Fibroblast of lung (primary cell): Measurements from ENCODE around the gene ASIC4. TPM values are rescaled to one million over a fixed set of nuclear protein-coding genes. Genes with fewer than 3 reads are reported as not detected.

ENCODE experiments used
- DNase-seq, 2 donors: peaks; one replicate each; pipeline versions ENCODE4 v3.0.0 to v3.0.0-alpha.2; 2010; ENCODE audit warnings: low read depth in 2 of 2
- H2AFZ ChIP-seq: 2 replicates; pipeline ENCODE4 v1.5.1; 2012; ENCODE audit warnings: low read length, control low read depth, inconsistent platforms
- H3K27ac ChIP-seq: 2 replicates; pipeline ENCODE4 v1.5.1; 2011; ENCODE audit warnings: low read length, control low read depth; ENCODE audit not compliant: insufficient read depth
- H3K27me3 ChIP-seq: 2 replicates; pipeline ENCODE4 v1.5.1; 2011; ENCODE audit warnings: mild to moderate bottlenecking, low read length; ENCODE audit not compliant: control insufficient read depth, insufficient read depth
- H3K36me3 ChIP-seq: 2 replicates; pipeline ENCODE4 v1.5.1; 2011; ENCODE audit warnings: low read length; ENCODE audit not compliant: control insufficient read depth, insufficient read depth
- H3K4me1 ChIP-seq: 2 replicates; pipeline ENCODE4 v1.5.1; 2011; ENCODE audit warnings: low read length; ENCODE audit not compliant: control insufficient read depth, insufficient read depth; ENCODE audit errors: extremely low read depth
- H3K4me2 ChIP-seq: 2 replicates; pipeline ENCODE4 v1.5.1; 2011; ENCODE audit warnings: low read length, control low read depth; ENCODE audit not compliant: insufficient read depth; ENCODE audit errors: extremely low read depth
- H3K4me3 ChIP-seq, 4 experiments: fragments of 200-600 bp in 1 of 4; sonication (generic) in 1 of 4; replicated peaks in 1 of 4; 2 replicates each; pipeline ENCODE4 v1.5.1; 2011 to 2016; ENCODE audit warnings: low read length in 4 of 4, low read depth in 3 of 4, mild to moderate bottlenecking in 3 of 4, control low read depth in 2 of 4, inconsistent platforms in 1 of 4, mixed read lengths in 1 of 4; ENCODE audit not compliant: insufficient read depth in 1 of 4; ENCODE audit errors: control extremely low read depth in 1 of 4
- H3K79me2 ChIP-seq: 2 replicates; pipeline ENCODE4 v1.5.1; 2012; ENCODE audit warnings: mild to moderate bottlenecking, low read length, inconsistent platforms; ENCODE audit not compliant: control insufficient read depth, insufficient read depth
- H3K9ac ChIP-seq: 2 replicates; pipeline ENCODE4 v1.5.1; 2011; ENCODE audit warnings: mild to moderate bottlenecking, low read length, control low read depth; ENCODE audit not compliant: insufficient read depth
- H3K9me3 ChIP-seq: 2 replicates; pipeline ENCODE4 v1.5.1; 2012; ENCODE audit warnings: low read depth, low read length; ENCODE audit not compliant: control insufficient read depth, insufficient read depth
- H4K20me1 ChIP-seq: 2 replicates; pipeline ENCODE4 v1.5.1; 2011; ENCODE audit warnings: low read length; ENCODE audit not compliant: control insufficient read depth, insufficient read depth; ENCODE audit errors: extremely low read depth
- CTCF ChIP-seq, 2 donors: IDR thresholded peaks in 1 of 2; conservative IDR thresholded peaks in 1 of 2; 1 replicate in 1 of 2; 2 replicates in 1 of 2; pipeline ENCODE4 v1.5.1; 2011 to 2012; ENCODE audit warnings: low read length in 2 of 2, control low read depth in 1 of 2, inconsistent platforms in 1 of 2, low read depth in 1 of 2, mild to moderate bottlenecking in 1 of 2
- EZH2 ChIP-seq: IDR thresholded peaks from 2 replicates; pipeline ENCODE4 v1.5.1; 2012; ENCODE audit warnings: low read length, control low read depth, mild to moderate bottlenecking; ENCODE audit errors: missing control alignments
- polyA plus RNA-seq, 2 donors: library from polyadenylated mRNA; depleted of rRNA in 1 of 2; stranded (reverse) in 1 of 2; unstranded in 1 of 2; fragments of >200 nt; gene quantifications; 2 replicates each; pipeline ENCODE4 v1.2.1, GENCODE V29; 2011 to 2012; ENCODE audit warnings: missing spikeins in 1 of 2
- total RNA-seq: library from RNA; depleted of rRNA; stranded (reverse); fragments of >200 nt; gene quantifications from 2 replicates; pipeline ENCODE4 v1.2.1, GENCODE V29; 2014

Gene ASIC4
- total and polyA plus RNA-seq, 2 donors (not counting 1 experiment from before 2014, with no cell fraction given): 0.33 TPM; not detected in 1

- Histone ChIP-seq H3K4me3 (no peak overlapping the region), H3K4me2 (no peak overlapping the region), H3K9ac (no peak overlapping the region), H3K4me1 (peaks cover 7% of the 10 kb centered on the region), H3K79me2 (no peaks in the 10 kb centered on the region), H3K27ac (no peak overlapping the region), H3K9me3 (no peaks in the 10 kb centered on the region), H4K20me1 (no peaks in the 10 kb centered on the region), H3K36me3 (peaks cover 6% of the 10 kb centered on the region), H3K27me3 (no peaks in the 10 kb centered on the region), H2AFZ (no peak overlapping the region)
- no peak for TF ChIP-seq CTCF (conservative IDR thresholded peaks at IDR 0.05 in 1 of 2, IDR thresholded peaks at IDR 0.05 in 1 of 2; ENCODE audit: low read depth in 1 of 2, low read length in 2 of 2)
- TF ChIP-seq EZH2: no peak
- DNase-seq: no peak
These were observed 41.6 kb upstream of the ASIC4 start for GRCh38 chr2:219472629-219473187.

GRCh38 chr2:219473511-219473910 lies 40.8 kb upstream of the ASIC4 start:
- Histone ChIP-seq H3K9me3 (no peaks in the 10 kb centered on the region), H3K4me1 (peaks cover 7% of the 10 kb centered on the region), H2AFZ (no peak overlapping the region), H3K36me3 (peaks cover 6% of the 10 kb centered on the region), H3K27me3 (no peaks in the 10 kb centered on the region), H3K27ac (no peak overlapping the region), H3K4me2 (no peak overlapping the region), H3K79me2 (no peaks in the 10 kb centered on the region), H3K9ac (no peak overlapping the region), H4K20me1 (no peaks in the 10 kb centered on the region), H3K4me3 (no peak overlapping the region)
- TF ChIP-seq EZH2 (no peak), CTCF (conservative IDR thresholded peaks at IDR 0.05 in 1 of 2, IDR thresholded peaks at IDR 0.05 in 1 of 2; ENCODE audit: low read depth in 1 of 2, low read length in 2 of 2) (no peak)
- DNase-seq: no peak

GRCh38 chr2:219474285-219475060 lies 39.8 kb upstream of the ASIC4 start:
- Histone ChIP-seq H3K4me3 (no peak overlapping the region), H3K36me3 (peaks cover 4% of the 10 kb centered on the region)
- TF ChIP-seq CTCF (conservative IDR thresholded peaks at IDR 0.05 in 1 of 2, IDR thresholded peaks at IDR 0.05 in 1 of 2; ENCODE audit: low read depth in 1 of 2, low read length in 2 of 2): no peak
- no peak for TF ChIP-seq EZH2

More at GRCh38 chr2:219474285-219475060, 39.8 kb upstream of the ASIC4 start:
- Histone ChIP-seq H3K4me1 (peaks cover 2% of the 10 kb centered on the region), H2AFZ (no peak overlapping the region), H3K9ac (no peak overlapping the region), H4K20me1 (no peaks in the 10 kb centered on the region), H3K27ac (no peak overlapping the region), H3K27me3 (no peaks in the 10 kb centered on the region), H3K9me3 (no peaks in the 10 kb centered on the region), H3K4me2 (no peak overlapping the region), H3K79me2 (no peaks in the 10 kb centered on the region)
- DNase-seq: no peak
